ENCODE results near the gene ACTL6B.

DNA sequence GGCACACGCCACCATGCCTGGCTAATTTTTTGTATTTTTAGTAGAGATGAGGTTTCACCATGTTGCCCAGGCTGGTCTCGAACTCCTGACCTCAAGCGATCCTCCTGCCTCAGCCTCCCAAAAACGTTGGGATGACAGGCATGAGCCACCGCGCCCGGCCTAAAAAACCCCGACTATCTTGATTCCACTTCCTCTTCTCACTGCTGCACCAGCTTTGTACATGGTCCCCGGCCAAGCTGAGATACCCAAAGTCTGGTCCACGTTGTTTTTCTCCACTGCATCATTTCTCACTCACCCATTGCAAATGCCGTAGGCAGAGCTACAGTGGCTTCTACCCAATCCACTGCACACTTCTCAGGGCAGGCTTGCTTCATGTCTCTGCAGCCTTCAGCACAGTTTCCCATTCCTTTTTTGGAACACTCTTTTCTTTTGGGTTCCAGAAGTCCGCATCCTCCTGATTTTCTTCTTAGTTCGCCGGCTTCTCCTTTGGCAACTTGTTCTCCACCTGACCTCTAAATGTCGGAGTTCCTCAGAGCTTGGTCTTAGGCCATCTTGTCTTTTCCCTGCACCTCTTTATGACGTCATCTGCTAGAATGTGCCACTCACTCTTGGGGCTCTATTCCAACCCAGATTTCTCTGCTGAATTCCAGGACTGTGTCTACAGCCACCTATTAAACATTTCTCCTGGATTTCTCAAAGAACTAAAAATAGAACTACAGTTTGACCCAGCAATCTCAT is 11.3 kb upstream of the ACTL6B start:
- TF ChIP-seq CTCF (conservative IDR thresholded peaks at IDR 0.05; ENCODE audit: low read length) (no peak), EZH2phosphoT487 (IDR thresholded peaks at IDR 0.05; ENCODE audit: borderline replicate concordance, low read depth, low read length) (no peak)
